Measurements from ENCODE around the gene DNAH12.

DNA sequence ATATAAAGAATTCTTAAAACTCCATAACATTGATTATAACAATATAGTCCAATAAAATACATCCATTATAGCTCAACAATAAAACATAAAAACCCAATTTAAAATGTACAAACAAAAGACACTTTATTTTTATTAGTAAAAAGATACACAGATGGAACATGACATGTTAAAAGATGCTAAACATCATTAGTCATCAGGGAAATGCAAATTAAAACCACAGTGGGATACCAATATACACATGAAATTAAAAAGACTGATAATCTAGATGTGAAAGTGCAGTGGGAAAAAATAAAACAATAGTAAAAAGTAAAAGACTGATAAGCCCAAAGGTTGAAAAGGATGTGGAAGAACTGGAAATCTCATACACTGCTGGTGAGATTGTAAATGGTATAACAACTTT, 46.2 kb downstream of the DNAH12 start:
- no peak for TF ChIP-seq POLR2AphosphoS5 (IDR thresholded peaks at IDR 0.05; ENCODE audit: low read depth, low read length)
- TF ChIP-seq SRF (IDR thresholded peaks at IDR 0.05; ENCODE audit: low read depth) = no peak
- TF ChIP-seq, protein P1, sequence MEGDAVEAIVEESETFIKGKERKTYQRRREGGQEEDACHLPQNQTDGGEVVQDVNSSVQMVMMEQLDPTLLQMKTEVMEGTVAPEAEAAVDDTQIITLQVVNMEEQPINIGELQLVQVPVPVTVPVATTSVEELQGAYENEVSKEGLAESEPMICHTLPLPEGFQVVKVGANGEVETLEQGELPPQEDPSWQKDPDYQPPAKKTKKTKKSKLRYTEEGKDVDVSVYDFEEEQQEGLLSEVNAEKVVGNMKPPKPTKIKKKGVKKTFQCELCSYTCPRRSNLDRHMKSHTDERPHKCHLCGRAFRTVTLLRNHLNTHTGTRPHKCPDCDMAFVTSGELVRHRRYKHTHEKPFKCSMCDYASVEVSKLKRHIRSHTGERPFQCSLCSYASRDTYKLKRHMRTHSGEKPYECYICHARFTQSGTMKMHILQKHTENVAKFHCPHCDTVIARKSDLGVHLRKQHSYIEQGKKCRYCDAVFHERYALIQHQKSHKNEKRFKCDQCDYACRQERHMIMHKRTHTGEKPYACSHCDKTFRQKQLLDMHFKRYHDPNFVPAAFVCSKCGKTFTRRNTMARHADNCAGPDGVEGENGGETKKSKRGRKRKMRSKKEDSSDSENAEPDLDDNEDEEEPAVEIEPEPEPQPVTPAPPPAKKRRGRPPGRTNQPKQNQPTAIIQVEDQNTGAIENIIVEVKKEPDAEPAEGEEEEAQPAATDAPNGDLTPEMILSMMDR (IDR thresholded peaks at IDR 0.05 in 2 of 3, conservative IDR thresholded peaks at IDR 0.05 in 1 of 3; ENCODE audit: borderline replicate concordance in 1 of 3, insufficient read depth in 1 of 3, low read depth in 2 of 3, low read length in 2 of 3) = no peak
- no peak for TF ChIP-seq EZH2 (IDR thresholded peaks at IDR 0.05)
- TF ChIP-seq RAD21 (IDR thresholded peaks at IDR 0.05; ENCODE audit: low read depth) = no peak
- no peak for TF ChIP-seq YY1 (IDR thresholded peaks at IDR 0.05; ENCODE audit: extremely low read depth, insufficient replicate concordance, low read depth, low read length)
- TF ChIP-seq POLR2A (IDR thresholded peaks at IDR 0.05; ENCODE audit: borderline replicate concordance, extremely low read depth, insufficient read depth, insufficient read length) = no peak

Measured in HCT116 (cell line).